ENCODE results near the gene CDH1. TPM values are rescaled to one million over a fixed set of nuclear protein-coding genes. Genes with fewer than 3 reads are reported as not detected.
"Not testable (repeated sequence)": the region's sequence is repeated elsewhere in the genome, so short reads cannot be mapped to it uniquely, and the experiment has no call there.

The CDH1 gene
- total RNA-seq, 2 donors from 2014 or later, result 1.8 to 3.0 TPM

- peak; percentile 92 for ATAC-seq (replicated peaks)
- Mint-ChIP-seq H3K4me3 (peak overlapping the region; percentile 34), H3K36me3 (ENCODE audit: low read depth) (no peaks in the 10 kb centered on the region), H3K27ac (peak overlapping the region; percentile 34), H3K27me3 (peaks cover 4% of the 10 kb centered on the region), H3K4me1 (peaks cover 6% of the 10 kb centered on the region), H3K9me3 (no peaks in the 10 kb centered on the region)
Observed at GRCh38 chr16:68782198-68783174, 45.4 kb downstream of the CDH1 start.

GRCh38 chr16:68784226-68784625, 47.1 kb downstream of the CDH1 start:
- Mint-ChIP-seq H3K4me3 (no peak overlapping the region), H3K36me3 (ENCODE audit: low read depth) (no peaks in the 10 kb centered on the region), H3K27me3 (peaks cover 4% of the 10 kb centered on the region), H3K27ac (no peak overlapping the region), H3K4me1 (peaks cover 6% of the 10 kb centered on the region), H3K9me3 (no peaks in the 10 kb centered on the region)
- ATAC-seq (replicated peaks), result no peak

GRCh38 chr16:68784721-68785120, 47.6 kb downstream of the CDH1 start:
- no peak overlapping the region for H3K27ac Mint-ChIP-seq
- ATAC-seq (replicated peaks), result no peak
- no peaks in the 10 kb centered on the region for H3K9me3 Mint-ChIP-seq
- peaks cover 6% of the 10 kb centered on the region for H3K4me1 Mint-ChIP-seq
- no peak overlapping the region for H3K4me3 Mint-ChIP-seq
- peaks cover 4% of the 10 kb centered on the region for H3K27me3 Mint-ChIP-seq
- H3K36me3 Mint-ChIP-seq (ENCODE audit: low read depth), result no peaks in the 10 kb centered on the region

- Mint-ChIP-seq H3K27me3 (peaks cover 4% of the 10 kb centered on the region), H3K4me3 (no peak overlapping the region)
Observed at GRCh38 chr16:68785715-68786114, 48.6 kb downstream of the CDH1 start.

GRCh38 chr16:68786685-68787418, 49.8 kb downstream of the CDH1 start:
- H3K36me3 Mint-ChIP-seq (ENCODE audit: low read depth), result no peaks in the 10 kb centered on the region
- ATAC-seq (replicated peaks), result no peak

More at GRCh38 chr16:68785715-68786114, 48.6 kb downstream of the CDH1 start:
- ATAC-seq (replicated peaks), result no peak
- no peaks in the 10 kb centered on the region for H3K9me3 Mint-ChIP-seq
- H3K4me1 Mint-ChIP-seq, result peaks cover 6% of the 10 kb centered on the region
- H3K36me3 Mint-ChIP-seq (ENCODE audit: low read depth), result no peaks in the 10 kb centered on the region
- H3K27ac Mint-ChIP-seq, result no peak overlapping the region

GRCh38 chr16:68787419-68787807, 50.3 kb downstream of the CDH1 start:
- H3K36me3 Mint-ChIP-seq (ENCODE audit: low read depth); H3K4me1 Mint-ChIP-seq; H3K9me3 Mint-ChIP-seq; H3K27ac Mint-ChIP-seq; ATAC-seq (replicated peaks); H3K4me3 Mint-ChIP-seq; H3K27me3 Mint-ChIP-seq: not testable (repeated sequence)

More at GRCh38 chr16:68786685-68787418, 49.8 kb downstream of the CDH1 start:
- Mint-ChIP-seq H3K4me1 (peaks cover 6% of the 10 kb centered on the region), H3K9me3 (no peaks in the 10 kb centered on the region), H3K27me3 (peaks cover 4% of the 10 kb centered on the region), H3K4me3 (no peak overlapping the region), H3K27ac (no peak overlapping the region)

GRCh38 chr16:68790130-68790761, 53.2 kb downstream of the CDH1 start:
- H3K27ac Mint-ChIP-seq, result no peak overlapping the region
- ATAC-seq (replicated peaks), result no peak
- no peaks in the 10 kb centered on the region for H3K36me3 Mint-ChIP-seq (ENCODE audit: low read depth)
- no peaks in the 10 kb centered on the region for H3K4me1 Mint-ChIP-seq
- no peak overlapping the region for H3K4me3 Mint-ChIP-seq
- no peaks in the 10 kb centered on the region for H3K9me3 Mint-ChIP-seq
- H3K27me3 Mint-ChIP-seq, result peaks cover 4% of the 10 kb centered on the region

- Mint-ChIP-seq H3K4me1 (no peaks in the 10 kb centered on the region), H3K36me3 (ENCODE audit: low read depth) (no peaks in the 10 kb centered on the region), H3K27ac (no peak overlapping the region), H3K9me3 (no peaks in the 10 kb centered on the region), H3K4me3 (no peak overlapping the region), H3K27me3 (no peaks in the 10 kb centered on the region)
- no peak for ATAC-seq (replicated peaks)
Observed at GRCh38 chr16:68790944-68791343, 53.9 kb downstream of the CDH1 start.

GRCh38 chr16:68792465-68793324, 55.6 kb downstream of the CDH1 start:
- H3K27me3 Mint-ChIP-seq, result no peaks in the 10 kb centered on the region
- H3K27ac Mint-ChIP-seq, result no peak overlapping the region
- H3K36me3 Mint-ChIP-seq (ENCODE audit: low read depth), result no peaks in the 10 kb centered on the region
- H3K9me3 Mint-ChIP-seq, result no peaks in the 10 kb centered on the region
- H3K4me1 Mint-ChIP-seq, result no peaks in the 10 kb centered on the region
- no peak for ATAC-seq (replicated peaks)
- H3K4me3 Mint-ChIP-seq, result no peak overlapping the region

- Mint-ChIP-seq H3K4me3 (no peak overlapping the region), H3K27ac (no peak overlapping the region), H3K27me3 (no peaks in the 10 kb centered on the region), H3K4me1 (no peaks in the 10 kb centered on the region), H3K36me3 (ENCODE audit: low read depth) (no peaks in the 10 kb centered on the region), H3K9me3 (no peaks in the 10 kb centered on the region)
- ATAC-seq (replicated peaks), result no peak
Observed at GRCh38 chr16:68793401-68793857, 56.3 kb downstream of the CDH1 start.

- Mint-ChIP-seq H3K9me3 (no peaks in the 10 kb centered on the region), H3K36me3 (ENCODE audit: low read depth) (no peaks in the 10 kb centered on the region), H3K27ac (no peak overlapping the region), H3K4me3 (no peak overlapping the region), H3K4me1 (no peaks in the 10 kb centered on the region), H3K27me3 (no peaks in the 10 kb centered on the region)
- no peak for ATAC-seq (replicated peaks)
Observed at GRCh38 chr16:68798398-68798797, 61.3 kb downstream of the CDH1 start.

- no peaks in the 10 kb centered on the region for H3K27me3 Mint-ChIP-seq
- no peaks in the 10 kb centered on the region for H3K36me3 Mint-ChIP-seq (ENCODE audit: low read depth)
- no peaks in the 10 kb centered on the region for H3K9me3 Mint-ChIP-seq
- H3K27ac Mint-ChIP-seq, result no peak overlapping the region
- H3K4me3 Mint-ChIP-seq, result no peak overlapping the region
- ATAC-seq (replicated peaks), result peak; percentile 72
- H3K4me1 Mint-ChIP-seq, result no peaks in the 10 kb centered on the region
Observed at GRCh38 chr16:68800257-68800875, 63.3 kb downstream of the CDH1 start.

- H3K27ac Mint-ChIP-seq, result no peak overlapping the region
- H3K36me3 Mint-ChIP-seq (ENCODE audit: low read depth), result no peaks in the 10 kb centered on the region
- H3K9me3 Mint-ChIP-seq, result no peaks in the 10 kb centered on the region
- no peak for ATAC-seq (replicated peaks)
- H3K4me1 Mint-ChIP-seq, result no peaks in the 10 kb centered on the region
- H3K4me3 Mint-ChIP-seq, result no peak overlapping the region
- no peaks in the 10 kb centered on the region for H3K27me3 Mint-ChIP-seq
Observed at GRCh38 chr16:68802190-68802589, 65.1 kb downstream of the CDH1 start.
